Activated naive CD4-positive, alpha-beta T cell treated with anti-CD3 and anti-CD28 coated beads, Interleukin-2, amount 50 U/mL, for 72 hours (primary cell): ENCODE results near the gene ZNF441. TPM values are rescaled to one million over a fixed set of nuclear protein-coding genes. Genes with fewer than 3 reads are reported as not detected.
"Not testable (repeated sequence)": the region's sequence is repeated elsewhere in the genome, so short reads cannot be mapped to it uniquely, and the experiment has no call there.

Source experiments
- ATAC-seq, 2 donors: fragments of 150-1000 bp; cut with Tn5 transposase; 2 replicates each; pipeline ENCODE4 v1.10.0; 2021; ENCODE audit warnings: mild to moderate bottlenecking in 2 of 2, moderate library complexity in 2 of 2
- DNase-seq, 2 donors: peaks; one replicate each; pipeline ENCODE4 v3.0.0; 2021 to 2022; ENCODE audit warnings: low spot score in 2 of 2
- H3K27ac Mint-ChIP-seq, 2 donors: one replicate each; pipeline ENCODE4 v1.8.0; 2022; ENCODE audit warnings: mild to moderate bottlenecking in 2 of 2, mixed read lengths in 2 of 2
- H3K36me3 Mint-ChIP-seq, 2 donors: one replicate each; pipeline ENCODE4 v1.8.0; 2022; ENCODE audit warnings: mixed read lengths in 2 of 2
- H3K9me3 Mint-ChIP-seq, 2 donors: one replicate each; pipeline ENCODE4 v1.8.0; 2022; ENCODE audit warnings: mixed read lengths in 2 of 2
- total RNA-seq, 2 donors: library from RNA; stranded (reverse); gene quantifications; one replicate each; pipeline ENCODE4 v1.2.3, GENCODE V29; 2022

Gene ZNF441
- total RNA-seq, 2 donors from 2014 or later, result 2.8 to 10.1 TPM

DNA sequence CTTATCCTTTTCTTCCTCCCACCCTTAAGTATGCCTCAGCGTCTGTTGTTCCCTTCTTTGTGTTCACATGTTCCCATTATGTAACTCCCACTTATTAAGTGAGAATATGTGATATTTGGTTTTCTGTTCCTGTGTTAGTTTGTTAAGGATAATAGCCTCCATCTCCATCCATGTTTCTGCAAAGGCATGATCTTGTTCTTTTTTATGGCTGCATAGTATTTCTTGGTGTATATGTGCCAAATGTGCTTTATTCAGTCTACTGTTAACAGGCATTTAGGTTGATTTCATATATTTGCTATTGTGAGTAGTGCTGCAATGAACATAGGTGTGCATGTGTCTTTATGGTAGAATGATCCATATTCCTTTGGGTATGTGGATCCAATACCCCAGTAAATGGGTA, 3.2 kb upstream of the ZNF441 start:
- peaks cover 7 to 19% of the 10 kb centered on the region in 2 donors for H3K9me3 Mint-ChIP-seq
- H3K36me3 Mint-ChIP-seq, result peaks cover 22 to 36% of the 10 kb centered on the region in 2 donors
- H3K27ac Mint-ChIP-seq, result no peak overlapping the region
- DNase-seq (no peak), ATAC-seq (no peak)

DNA sequence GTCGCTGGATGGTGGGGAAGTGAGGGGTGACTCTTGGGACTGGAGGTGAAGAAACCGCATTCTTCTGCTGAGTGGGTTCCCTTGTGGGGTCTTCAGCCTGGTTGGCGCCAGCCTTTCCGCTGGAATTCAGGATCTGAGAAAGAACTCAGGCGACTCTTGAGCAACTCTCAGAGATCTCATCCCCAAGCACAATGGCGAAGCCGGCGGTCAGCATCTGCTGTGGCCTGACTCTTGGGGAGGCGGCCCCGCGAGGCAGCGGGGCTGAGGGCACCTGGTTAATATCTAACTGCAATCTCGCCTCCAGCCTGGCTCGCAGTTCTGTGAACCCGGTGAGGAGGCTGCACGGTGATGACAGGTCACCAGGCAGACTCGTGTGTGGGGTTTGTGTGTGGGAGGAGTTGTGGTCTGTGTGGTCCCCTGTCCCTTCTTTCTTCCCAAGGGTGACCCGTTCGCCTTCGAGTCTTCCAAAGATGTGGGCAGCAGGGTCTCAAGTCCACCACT, 883 bp downstream of the ZNF441 start:
- Mint-ChIP-seq H3K36me3 (peaks cover 48 to 65% of the 10 kb centered on the region in 2 donors), H3K9me3 (peaks cover 19 to 36% of the 10 kb centered on the region in 2 donors), H3K27ac (peak overlapping the region in 1 of 2 donors; percentile 94)
- ATAC-seq (peak in 1 of 2 donors; percentile 13), DNase-seq (peak; percentile 19 to 65)

- Mint-ChIP-seq H3K9me3 (peaks cover 13 to 26% of the 10 kb centered on the region in 2 donors), H3K36me3 (peaks cover 58 to 70% of the 10 kb centered on the region in 2 donors)
Measured at GRCh38 chr19:11769995-11770394, 3.2 kb downstream of the ZNF441 start.

DNA sequence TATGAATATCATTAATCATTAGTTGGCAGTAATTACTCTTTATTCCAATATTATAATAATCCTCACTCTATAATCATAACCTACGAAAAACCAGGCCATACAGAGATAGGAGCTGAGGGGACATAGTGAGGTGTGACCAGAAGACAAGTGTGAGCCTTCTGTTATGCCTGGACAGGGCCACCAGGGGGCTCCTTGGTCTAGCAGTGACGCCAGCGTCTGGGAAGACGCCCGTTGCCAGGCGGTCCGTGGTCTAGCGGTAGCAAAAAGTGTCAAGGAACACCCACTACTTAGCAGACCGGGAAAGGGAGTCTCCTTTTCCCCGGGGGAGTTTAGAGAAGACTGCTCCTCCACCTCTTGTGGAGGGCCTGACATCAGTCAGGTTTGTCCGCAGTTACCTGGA, 4.7 kb downstream of the ZNF441 start:
- H3K27ac Mint-ChIP-seq, DNase-seq, ATAC-seq: not testable (repeated sequence)
- peaks cover 19 to 30% of the 10 kb centered on the region in 2 donors for H3K9me3 Mint-ChIP-seq
- peaks cover 62 to 75% of the 10 kb centered on the region in 2 donors for H3K36me3 Mint-ChIP-seq

More at GRCh38 chr19:11769995-11770394, 3.2 kb downstream of the ZNF441 start:
- H3K27ac Mint-ChIP-seq, result no peak overlapping the region
- DNase-seq, result no peak
- no peak for ATAC-seq

- not testable (repeated sequence) for H3K27ac Mint-ChIP-seq, ATAC-seq, DNase-seq
- H3K36me3 Mint-ChIP-seq, result peaks cover 77 to 81% of the 10 kb centered on the region in 2 donors
- H3K9me3 Mint-ChIP-seq, result peaks cover 27 to 35% of the 10 kb centered on the region in 2 donors
Measured at GRCh38 chr19:11776669-11777068, 9.9 kb downstream of the ZNF441 start.

GRCh38 chr19:11780431-11781020, 13.7 kb downstream of the ZNF441 start:
- H3K27ac Mint-ChIP-seq, result no peak overlapping the region
- DNase-seq, result no peak
- peaks cover 42 to 50% of the 10 kb centered on the region in 2 donors for H3K9me3 Mint-ChIP-seq
- H3K36me3 Mint-ChIP-seq, result peaks cover 86 to 90% of the 10 kb centered on the region in 2 donors
- ATAC-seq, result no peak

- no peak for DNase-seq
- no peak overlapping the region for H3K27ac Mint-ChIP-seq
- peak; percentile 70 to 86 for ATAC-seq
- peaks cover 79 to 89% of the 10 kb centered on the region in 2 donors for H3K36me3 Mint-ChIP-seq
- peaks cover 36 to 47% of the 10 kb centered on the region in 2 donors for H3K9me3 Mint-ChIP-seq
Measured at GRCh38 chr19:11781295-11782057, 14.7 kb downstream of the ZNF441 start.

DNA sequence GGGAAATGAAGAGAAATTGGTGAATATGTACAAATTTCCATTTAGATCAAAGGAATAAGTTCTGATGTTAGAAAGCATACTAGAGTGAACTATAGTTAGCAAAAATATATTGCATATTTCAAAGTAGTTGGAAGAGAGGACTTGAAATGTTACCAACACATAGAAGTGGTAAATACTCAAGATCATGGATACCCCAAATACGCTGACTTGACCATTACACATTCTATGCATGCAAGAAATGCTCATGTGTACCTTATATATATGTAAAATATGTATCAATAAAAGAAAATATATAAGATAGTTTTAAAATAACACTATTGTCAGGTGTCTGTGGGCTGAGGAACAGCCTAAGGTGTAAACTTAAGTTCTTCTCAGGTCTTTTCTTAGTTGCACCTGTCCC, 17.0 kb downstream of the ZNF441 start:
- no peak for ATAC-seq
- H3K36me3 Mint-ChIP-seq, result peaks cover 59 to 66% of the 10 kb centered on the region in 2 donors
- DNase-seq, result no peak
- H3K9me3 Mint-ChIP-seq, result peaks cover 41 to 53% of the 10 kb centered on the region in 2 donors
- no peak overlapping the region for H3K27ac Mint-ChIP-seq

DNA sequence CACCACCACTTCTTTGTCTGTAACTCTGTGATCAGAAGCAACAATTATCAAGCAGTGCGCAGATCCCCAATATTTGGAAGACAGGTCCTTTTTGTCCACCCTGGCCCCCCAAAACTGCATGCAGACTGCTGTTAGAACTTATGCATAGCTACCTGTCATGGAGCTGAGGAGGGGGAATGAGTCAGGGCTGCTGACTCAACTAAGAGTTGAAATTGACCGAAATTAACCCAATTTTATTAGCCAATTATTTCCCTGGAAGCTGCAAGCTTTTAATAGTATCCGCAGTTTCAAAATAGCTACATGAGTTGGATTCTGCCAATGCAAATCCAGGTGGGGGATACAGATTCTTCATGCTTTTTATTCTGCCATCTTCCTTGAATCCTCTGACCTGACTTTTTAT, 17.6 kb downstream of the ZNF441 start:
- peaks cover 41 to 59% of the 10 kb centered on the region in 2 donors for H3K9me3 Mint-ChIP-seq
- H3K36me3 Mint-ChIP-seq, result peaks cover 54 to 62% of the 10 kb centered on the region in 2 donors
- ATAC-seq (no peak), DNase-seq (no peak)
- no peak overlapping the region for H3K27ac Mint-ChIP-seq

- Mint-ChIP-seq H3K27ac (no peak overlapping the region), H3K36me3 (peaks cover 32 to 36% of the 10 kb centered on the region in 2 donors), H3K9me3 (peaks cover 35 to 53% of the 10 kb centered on the region in 2 donors)
- ATAC-seq, result no peak
- DNase-seq, result no peak
Measured at GRCh38 chr19:11787536-11787935, 20.7 kb downstream of the ZNF441 start.

DNA sequence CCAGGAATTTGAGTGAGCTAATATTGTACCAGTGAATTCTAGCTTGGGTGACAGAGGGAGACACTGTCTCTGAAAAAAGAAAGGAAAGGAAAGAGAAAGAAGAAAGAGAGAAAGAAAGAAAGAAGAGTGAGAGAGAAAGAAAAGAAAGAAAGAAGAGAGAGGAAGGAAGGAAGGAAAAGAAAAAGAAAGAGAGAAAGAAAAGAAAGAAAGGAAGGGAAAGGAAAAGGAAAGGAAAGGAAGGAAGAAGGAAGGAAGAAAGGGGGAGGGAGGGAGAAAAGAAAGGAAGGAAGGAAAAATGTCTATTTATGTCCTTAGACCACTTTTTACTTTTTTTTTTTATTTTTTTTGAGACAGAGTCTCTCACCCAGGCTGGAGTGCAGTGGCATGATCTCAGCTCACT, 26.1 kb downstream of the ZNF441 start:
- peaks cover 11 to 18% of the 10 kb centered on the region in 2 donors for H3K9me3 Mint-ChIP-seq
- H3K27ac Mint-ChIP-seq, result no peak overlapping the region
- no peak for ATAC-seq
- DNase-seq, result no peak
- H3K36me3 Mint-ChIP-seq, result peaks cover 0 to 4% of the 10 kb centered on the region in 2 donors

- H3K36me3 Mint-ChIP-seq, result peaks cover 3 to 5% of the 10 kb centered on the region in 2 donors
- DNase-seq (peak; percentile 81 to 87), ATAC-seq (peak; percentile 72 to 76)
- H3K27ac Mint-ChIP-seq, result peak overlapping the region in 1 of 2 donors; percentile 52
- H3K9me3 Mint-ChIP-seq, result peaks cover 0 to 4% of the 10 kb centered on the region in 2 donors
Measured at GRCh38 chr19:11797491-11797890, 30.7 kb downstream of the ZNF441 start.

DNA sequence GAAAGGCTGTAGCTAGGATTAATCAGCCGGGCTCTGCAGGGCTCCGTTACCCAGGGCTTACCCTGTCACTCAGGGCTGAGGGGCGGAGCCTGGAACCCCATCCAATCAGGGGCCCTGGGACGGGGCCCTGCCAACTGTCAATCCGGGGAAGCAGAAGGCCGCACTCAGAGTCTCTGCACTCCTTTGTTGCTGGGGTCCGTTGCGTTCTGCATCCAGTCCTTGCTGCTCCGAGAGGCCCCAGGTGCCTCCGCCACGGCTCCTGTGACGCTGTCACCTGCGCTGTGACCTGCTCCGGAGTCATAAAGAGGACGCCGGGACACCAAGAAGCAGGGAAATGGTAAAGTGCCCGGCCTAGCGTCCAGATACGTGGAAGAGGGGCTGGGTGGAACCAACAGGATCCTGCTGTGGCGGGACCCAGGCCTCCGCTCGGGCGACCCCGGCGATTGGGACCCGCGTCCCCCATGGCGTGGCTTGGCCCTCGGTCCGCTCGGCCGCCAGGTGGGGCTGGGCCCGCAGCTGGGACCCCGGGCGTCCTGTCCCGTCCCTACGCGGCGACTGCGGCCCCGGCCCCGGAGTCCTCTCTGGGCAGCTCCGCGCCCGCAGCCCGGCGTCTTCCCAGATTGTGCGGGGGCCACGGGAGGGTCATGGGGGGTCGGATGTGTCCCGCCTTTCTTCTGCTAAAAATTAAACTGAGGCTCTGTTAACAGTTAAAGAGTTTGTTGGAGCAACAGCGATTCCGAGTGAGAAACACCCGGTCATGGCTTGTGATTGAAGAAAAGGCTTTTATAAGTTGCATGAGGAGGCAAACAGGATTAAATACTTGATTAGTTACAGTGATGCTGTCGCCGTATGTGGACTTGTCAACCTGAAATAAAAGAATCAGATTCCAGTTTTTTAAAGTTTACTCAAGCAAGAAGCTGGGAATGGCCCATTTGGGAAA, 31.9 kb downstream of the ZNF441 start, which contains the start of gene ZNF491:
ZNF491 (plus strand) TSS at position 133 of the 940 bp plus-strand sequence. CDS start 7,431 bp downstream, outside the sequence.
- H3K36me3 Mint-ChIP-seq, result peaks cover 8 to 13% of the 10 kb centered on the region in 2 donors
- peak within 1 kb of the TSS; percentile 52 to 88 for H3K27ac Mint-ChIP-seq
- DNase-seq (peak; percentile 86 to 87), ATAC-seq (peak; percentile 97 to 99)
- peaks cover 4 to 9% of the 10 kb centered on the region in 2 donors for H3K9me3 Mint-ChIP-seq

DNA sequence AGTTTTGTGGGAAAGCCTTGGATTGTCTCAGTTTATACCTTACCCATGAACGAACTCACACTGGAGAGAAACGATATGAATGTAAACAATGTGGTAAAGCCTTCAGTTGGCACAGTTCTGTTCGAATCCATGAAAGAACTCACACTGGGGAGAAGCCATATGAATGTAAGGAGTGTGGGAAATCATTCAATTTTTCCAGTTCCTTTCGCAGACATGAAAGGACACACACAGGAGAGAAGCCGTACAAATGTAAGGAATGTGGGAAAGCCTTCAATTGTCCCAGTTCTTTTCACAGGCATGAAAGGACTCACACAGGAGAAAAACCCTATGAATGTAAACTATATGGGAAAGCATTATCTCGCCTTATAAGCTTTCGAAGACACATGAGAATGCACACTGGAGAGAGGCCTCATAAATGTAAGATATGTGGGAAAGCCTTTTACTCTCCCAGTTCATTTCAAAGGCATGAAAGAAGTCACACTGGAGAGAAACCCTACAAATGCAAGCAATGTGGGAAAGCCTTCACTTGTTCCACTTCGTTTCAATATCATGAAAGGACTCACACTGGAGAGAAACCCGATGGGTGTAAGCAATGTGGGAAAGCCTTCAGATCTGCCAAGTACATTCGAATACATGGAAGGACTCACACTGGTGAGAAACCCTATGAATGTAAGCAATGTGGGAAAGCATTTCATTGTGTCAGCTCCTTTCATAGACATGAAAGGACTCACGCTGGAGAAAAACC, 39.7 kb downstream of the ZNF441 start:
- Mint-ChIP-seq H3K36me3 (peaks cover 38 to 59% of the 10 kb centered on the region in 2 donors), H3K9me3 (peaks cover 25 to 38% of the 10 kb centered on the region in 2 donors)
- no peak for DNase-seq

GRCh38 chr19:11807099-11807380, 40.2 kb downstream of the ZNF441 start:
- ATAC-seq (no peak), DNase-seq (no peak)
- H3K9me3 Mint-ChIP-seq, result peaks cover 25 to 38% of the 10 kb centered on the region in 2 donors
- H3K27ac Mint-ChIP-seq, result no peak overlapping the region
- peaks cover 38 to 59% of the 10 kb centered on the region in 2 donors for H3K36me3 Mint-ChIP-seq

More for the DNA sequence above, 39.7 kb downstream of the ZNF441 start:
- H3K27ac Mint-ChIP-seq, result no peak overlapping the region
- ATAC-seq, result no peak

DNA sequence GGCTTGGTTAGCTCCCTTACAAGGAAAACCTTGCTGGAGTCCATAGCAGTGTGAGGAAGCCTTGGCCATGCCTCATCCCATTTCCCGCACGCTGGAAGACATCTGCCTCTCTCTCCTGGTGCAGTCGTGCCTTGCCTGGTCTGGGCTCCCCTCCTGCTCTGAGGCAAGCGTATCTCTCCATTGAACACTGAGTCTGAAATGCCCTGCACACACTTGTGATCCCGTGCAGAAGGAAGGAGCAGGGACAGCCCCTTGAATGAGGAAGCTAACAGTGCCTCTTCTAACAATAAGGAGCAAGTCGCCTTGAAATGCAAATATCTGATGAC, 46.9 kb downstream of the ZNF441 start:
- H3K27ac Mint-ChIP-seq, result peak overlapping the region in 1 of 2 donors; percentile 80
- peaks cover 0 to 13% of the 10 kb centered on the region in 2 donors for H3K9me3 Mint-ChIP-seq
- ATAC-seq (peak; percentile 39 to 50), DNase-seq (no peak)
- peaks cover 14 to 49% of the 10 kb centered on the region in 2 donors for H3K36me3 Mint-ChIP-seq
